Mononuclear cell (primary cell): ENCODE results near the gene ZBTB39. TPM values are rescaled to one million over a fixed set of nuclear protein-coding genes. Genes with fewer than 3 reads are reported as not detected.
"Not testable (repeated sequence)": the region's sequence is repeated elsewhere in the genome, so short reads cannot be mapped to it uniquely, and the experiment has no call there.

Experiments used
- H3K27me3 ChIP-seq: 2 replicates; pipeline ENCODE4 v1.6.0; 2011; ENCODE audit warnings: low read length, control low read depth; ENCODE audit not compliant: insufficient read depth
- H3K4me1 ChIP-seq: 2 replicates; pipeline ENCODE4 v1.5.1; 2011; ENCODE audit warnings: mild to moderate bottlenecking, low read length, control low read depth; ENCODE audit not compliant: insufficient read depth
- H3K4me3 ChIP-seq: 2 replicates; pipeline ENCODE4 v1.5.1; 2011; ENCODE audit warnings: mild to moderate bottlenecking, low read length, moderate library complexity
- H3K9me3 ChIP-seq: 2 replicates; pipeline ENCODE4 v1.5.1; 2011; ENCODE audit warnings: low read depth, mild to moderate bottlenecking, control low read depth, low read length
- total RNA-seq: library from RNA; depleted of rRNA; stranded (reverse); fragments of >200 nt; gene quantifications from one replicate; pipeline ENCODE4 v1.2.3, GENCODE V29; 2012

The ZBTB39 gene
- total RNA-seq, 1 donor = 12.8 TPM

DNA sequence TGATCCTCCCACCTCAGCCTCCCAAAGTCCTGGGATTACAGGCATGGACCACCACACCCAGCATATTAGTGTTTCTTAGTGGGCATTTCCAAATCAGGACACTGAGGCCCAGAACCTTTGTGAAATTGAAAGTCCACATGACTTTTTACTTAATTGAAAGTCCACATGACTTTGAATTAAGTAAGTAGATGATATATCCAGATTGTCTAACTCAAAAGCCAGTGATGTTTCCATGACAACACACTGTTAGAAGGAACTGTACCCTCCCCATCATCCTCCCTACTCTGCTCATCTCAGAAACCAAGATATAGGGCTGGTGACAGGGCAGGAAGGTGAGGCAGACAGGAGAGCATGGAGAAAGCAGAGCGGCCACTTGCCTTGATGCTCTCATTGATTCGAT lies 36.3 kb upstream of the ZBTB39 start:
- H3K4me1 ChIP-seq = peaks cover 26% of the 10 kb centered on the region
- H3K4me3 ChIP-seq = no peak overlapping the region
- no peaks in the 10 kb centered on the region for H3K27me3 ChIP-seq
- no peaks in the 10 kb centered on the region for H3K9me3 ChIP-seq

DNA sequence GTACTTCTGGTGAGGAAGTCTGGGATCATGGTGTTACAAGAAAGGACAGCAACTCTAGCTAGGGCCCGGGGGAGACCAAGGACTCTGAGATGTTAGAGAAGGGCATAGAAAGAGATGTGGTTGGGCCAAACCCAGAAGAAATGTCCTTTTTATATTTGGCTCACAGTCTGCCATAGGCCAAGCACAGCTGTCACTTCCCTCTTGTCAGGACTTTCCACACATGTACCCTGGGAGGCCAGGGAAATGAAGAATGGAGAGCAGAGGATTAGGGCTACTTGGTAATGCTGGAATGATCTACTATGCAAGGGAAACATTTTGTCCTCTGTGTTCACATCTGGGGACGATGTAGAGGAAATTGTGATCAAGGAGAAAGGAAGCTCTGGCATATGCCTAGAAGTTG lies 34.4 kb upstream of the ZBTB39 start:
- no peaks in the 10 kb centered on the region for H3K27me3 ChIP-seq
- H3K4me3 ChIP-seq = no peak overlapping the region
- no peaks in the 10 kb centered on the region for H3K9me3 ChIP-seq
- peaks cover 6% of the 10 kb centered on the region for H3K4me1 ChIP-seq

DNA sequence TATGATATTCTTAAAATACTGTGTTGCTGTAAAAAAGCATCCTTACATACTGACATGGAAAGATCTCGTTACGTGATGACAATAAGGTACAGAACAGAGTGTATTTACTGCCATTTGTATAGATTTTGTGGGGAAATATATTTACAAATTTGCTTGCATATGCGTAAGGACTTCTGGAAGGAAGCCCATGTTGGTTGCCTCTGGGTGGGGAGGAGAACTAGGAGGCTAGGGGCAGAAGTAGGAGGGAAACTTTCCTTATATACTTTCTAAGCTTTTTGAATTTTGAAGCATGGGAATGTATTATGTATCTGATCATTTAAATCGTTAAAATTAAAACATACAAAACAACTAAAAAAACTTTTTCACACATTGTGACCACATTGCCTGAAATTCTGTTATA lies 33.9 kb upstream of the ZBTB39 start:
- no peaks in the 10 kb centered on the region for H3K27me3 ChIP-seq
- peaks cover 3% of the 10 kb centered on the region for H3K4me1 ChIP-seq
- H3K9me3 ChIP-seq = no peaks in the 10 kb centered on the region
- H3K4me3 ChIP-seq = no peak overlapping the region

DNA sequence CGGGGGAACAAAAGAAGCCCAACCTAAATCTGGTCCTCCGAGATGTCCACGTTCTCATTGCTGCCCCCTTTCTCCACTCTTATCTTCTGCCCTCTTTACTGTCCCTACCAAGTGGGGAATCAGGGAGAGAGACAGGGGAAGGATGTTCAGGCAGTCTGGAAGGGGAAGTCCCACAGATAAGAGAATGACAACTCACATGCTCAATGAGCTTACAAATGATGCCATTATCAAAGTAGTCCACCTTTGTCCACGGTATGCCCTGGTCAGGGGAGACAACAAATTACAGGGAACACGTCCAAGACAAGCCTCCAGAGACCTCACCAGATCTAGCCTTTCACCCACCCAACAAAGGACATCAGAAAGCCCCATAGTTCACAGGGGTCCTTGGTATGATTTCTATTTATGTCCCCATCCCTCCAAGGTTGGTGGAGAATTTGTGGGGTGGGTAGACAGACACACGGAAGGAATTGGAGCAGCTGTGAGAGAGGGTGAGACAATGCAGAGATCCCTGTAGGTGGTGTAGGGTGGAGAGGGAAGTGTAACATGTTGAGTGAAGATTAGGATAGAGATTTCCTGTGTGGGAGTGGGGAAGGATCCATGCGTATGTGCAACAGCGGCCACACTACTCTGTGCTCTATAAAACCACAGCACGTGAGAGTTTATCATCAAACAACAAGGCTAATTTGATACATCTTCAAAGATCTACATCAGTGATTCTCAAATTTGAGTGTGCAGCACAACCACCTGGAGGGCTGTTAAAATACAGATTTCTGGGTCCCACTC lies 32.9 kb upstream of the ZBTB39 start:
- Histone ChIP-seq H3K4me3 (no peak overlapping the region), H3K9me3 (no peaks in the 10 kb centered on the region), H3K4me1 (peaks cover 3% of the 10 kb centered on the region), H3K27me3 (no peaks in the 10 kb centered on the region)

DNA sequence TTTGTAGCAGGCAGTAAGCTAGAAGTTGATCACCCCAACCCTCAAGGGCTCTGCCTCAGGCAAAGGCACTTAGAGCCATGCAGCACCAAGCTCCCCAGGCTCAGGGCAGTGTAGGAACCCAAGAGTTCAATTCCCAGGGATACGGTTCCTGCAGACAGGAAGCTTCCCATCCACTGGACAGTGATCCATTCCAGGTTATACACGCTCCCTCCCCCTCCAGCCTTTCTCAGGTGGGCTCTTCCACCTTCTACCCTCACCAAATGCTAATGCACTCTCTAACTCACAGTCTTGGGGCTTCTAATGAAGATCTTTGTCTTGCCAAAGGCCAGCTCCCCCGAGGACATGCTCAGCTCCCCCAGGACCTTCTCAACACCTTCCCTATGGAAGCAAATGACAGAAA lies 30.9 kb upstream of the ZBTB39 start:
- no peak overlapping the region for H3K4me3 ChIP-seq

DNA sequence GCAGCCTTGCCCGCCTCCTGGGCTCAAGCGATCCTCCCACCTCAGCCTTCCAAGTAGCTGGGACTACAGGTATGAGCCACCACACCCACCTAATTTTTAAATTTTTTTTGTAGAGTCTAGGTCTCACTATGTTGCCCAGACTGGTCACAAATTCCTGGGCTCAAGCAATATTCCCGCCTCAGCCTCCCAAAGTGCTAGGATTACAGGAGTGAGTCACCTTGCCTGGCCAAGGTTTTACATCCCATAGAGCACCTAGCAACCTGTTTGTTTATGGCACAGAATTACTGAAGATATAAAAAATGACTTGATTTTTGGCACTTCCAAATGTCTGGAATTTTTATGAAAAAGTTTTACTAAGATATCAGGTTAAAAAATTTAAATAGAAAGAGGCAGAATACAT lies 27.1 kb upstream of the ZBTB39 start:
- H3K27me3 ChIP-seq = no peaks in the 10 kb centered on the region
- H3K9me3 ChIP-seq = no peaks in the 10 kb centered on the region
- H3K4me1 ChIP-seq = peaks cover 10% of the 10 kb centered on the region

More for the DNA sequence above, 30.9 kb upstream of the ZBTB39 start:
- no peaks in the 10 kb centered on the region for H3K9me3 ChIP-seq
- H3K4me1 ChIP-seq = peaks cover 3% of the 10 kb centered on the region
- no peaks in the 10 kb centered on the region for H3K27me3 ChIP-seq

DNA sequence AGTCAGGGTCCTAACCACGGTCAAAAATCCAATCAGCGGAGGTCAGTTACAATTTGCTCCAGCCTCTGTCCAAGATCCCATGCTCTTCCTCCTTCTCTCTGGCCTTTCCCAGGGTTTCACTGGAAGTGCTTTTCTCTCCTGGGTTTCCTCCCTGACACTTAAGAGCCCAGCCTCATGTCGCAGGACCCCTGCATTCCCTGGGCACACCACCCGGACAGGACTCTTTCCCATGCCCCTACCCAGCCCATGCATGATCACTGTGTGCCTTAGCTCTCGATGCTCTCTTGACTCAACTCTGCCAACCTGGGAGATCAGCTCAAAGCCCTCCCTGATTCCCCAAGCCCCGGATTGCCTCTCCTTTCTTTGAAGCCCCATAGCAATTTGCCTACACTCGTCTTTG lies 25.4 kb upstream of the ZBTB39 start:
- peaks cover 10% of the 10 kb centered on the region for H3K4me1 ChIP-seq
- no peaks in the 10 kb centered on the region for H3K27me3 ChIP-seq
- H3K9me3 ChIP-seq = no peaks in the 10 kb centered on the region
- no peak overlapping the region for H3K4me3 ChIP-seq

More for the DNA sequence above, 27.1 kb upstream of the ZBTB39 start:
- H3K4me3 ChIP-seq = no peak overlapping the region

DNA sequence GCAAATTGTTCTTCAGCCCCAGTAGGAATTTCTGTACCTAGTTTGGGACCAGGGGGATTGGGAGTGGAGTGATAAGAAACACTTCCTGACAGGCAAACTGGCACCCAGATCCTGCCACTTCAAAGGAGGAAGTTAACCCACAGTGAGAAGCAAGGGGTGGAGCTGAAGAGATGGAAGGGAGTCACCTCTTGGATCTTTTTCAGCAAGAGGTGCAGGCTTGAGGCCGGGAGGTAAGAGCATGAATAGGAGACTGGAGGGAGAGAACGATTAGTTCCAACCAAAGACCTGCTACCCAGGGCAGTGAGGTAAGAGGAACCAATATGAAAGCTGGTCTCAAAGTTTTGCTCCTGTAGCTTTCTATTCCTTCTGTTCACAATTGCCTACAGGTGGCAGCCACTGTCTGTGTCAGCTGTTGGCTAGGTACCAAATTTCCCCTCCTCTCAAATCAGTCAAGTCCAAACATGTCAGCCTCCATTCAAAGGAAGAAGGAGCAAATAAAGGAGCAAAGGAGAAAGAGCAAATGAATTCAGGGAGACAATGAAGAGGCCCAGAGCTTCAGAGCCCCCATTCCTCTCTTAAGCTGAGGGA lies 24.9 kb upstream of the ZBTB39 start:
- H3K4me3 ChIP-seq = no peak overlapping the region
- peaks cover 10% of the 10 kb centered on the region for H3K4me1 ChIP-seq
- no peaks in the 10 kb centered on the region for H3K27me3 ChIP-seq
- H3K9me3 ChIP-seq = no peaks in the 10 kb centered on the region

DNA sequence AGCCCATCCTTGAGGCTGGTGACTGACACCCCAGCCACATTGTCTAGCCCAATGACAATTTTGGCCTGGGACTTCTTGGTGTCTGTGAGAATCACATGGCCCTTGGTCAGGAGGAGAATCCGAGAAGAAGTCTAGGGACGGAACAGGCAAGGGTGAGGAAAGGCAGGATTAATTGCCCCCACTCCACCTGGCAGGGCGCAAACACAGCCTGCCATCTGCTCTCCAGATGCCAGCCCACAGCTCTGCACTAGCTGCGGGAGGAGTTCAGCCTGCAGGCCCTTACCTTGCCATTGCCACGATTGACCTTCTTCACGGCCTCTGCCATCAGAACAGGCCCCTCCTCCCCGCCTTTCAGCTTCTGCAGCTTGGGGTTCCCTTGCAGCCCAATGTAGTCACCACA lies 23.1 kb upstream of the ZBTB39 start:
- Histone ChIP-seq H3K27me3 (no peaks in the 10 kb centered on the region), H3K9me3 (no peaks in the 10 kb centered on the region), H3K4me1 (peaks cover 10% of the 10 kb centered on the region), H3K4me3 (no peak overlapping the region)

DNA sequence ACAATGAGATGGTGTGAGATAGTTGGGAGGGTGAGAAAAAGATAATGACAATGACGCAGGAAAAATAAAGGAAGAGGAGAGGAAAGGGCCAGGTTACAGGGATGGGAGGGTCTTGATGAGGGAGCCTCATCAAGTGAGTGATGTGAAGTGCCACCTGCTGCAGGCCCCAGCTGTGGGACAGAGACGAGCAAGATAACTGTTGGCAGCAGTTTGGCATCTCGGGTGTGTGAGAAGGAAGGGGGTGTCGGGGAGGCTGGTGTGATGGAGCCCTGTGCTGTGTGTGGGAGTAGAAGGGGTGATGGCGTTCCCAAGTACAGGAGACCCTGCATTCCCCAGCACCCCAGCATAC lies 21.4 kb upstream of the ZBTB39 start:
- no peaks in the 10 kb centered on the region for H3K27me3 ChIP-seq
- H3K4me1 ChIP-seq = peaks cover 10% of the 10 kb centered on the region
- no peaks in the 10 kb centered on the region for H3K9me3 ChIP-seq
- no peak overlapping the region for H3K4me3 ChIP-seq

DNA sequence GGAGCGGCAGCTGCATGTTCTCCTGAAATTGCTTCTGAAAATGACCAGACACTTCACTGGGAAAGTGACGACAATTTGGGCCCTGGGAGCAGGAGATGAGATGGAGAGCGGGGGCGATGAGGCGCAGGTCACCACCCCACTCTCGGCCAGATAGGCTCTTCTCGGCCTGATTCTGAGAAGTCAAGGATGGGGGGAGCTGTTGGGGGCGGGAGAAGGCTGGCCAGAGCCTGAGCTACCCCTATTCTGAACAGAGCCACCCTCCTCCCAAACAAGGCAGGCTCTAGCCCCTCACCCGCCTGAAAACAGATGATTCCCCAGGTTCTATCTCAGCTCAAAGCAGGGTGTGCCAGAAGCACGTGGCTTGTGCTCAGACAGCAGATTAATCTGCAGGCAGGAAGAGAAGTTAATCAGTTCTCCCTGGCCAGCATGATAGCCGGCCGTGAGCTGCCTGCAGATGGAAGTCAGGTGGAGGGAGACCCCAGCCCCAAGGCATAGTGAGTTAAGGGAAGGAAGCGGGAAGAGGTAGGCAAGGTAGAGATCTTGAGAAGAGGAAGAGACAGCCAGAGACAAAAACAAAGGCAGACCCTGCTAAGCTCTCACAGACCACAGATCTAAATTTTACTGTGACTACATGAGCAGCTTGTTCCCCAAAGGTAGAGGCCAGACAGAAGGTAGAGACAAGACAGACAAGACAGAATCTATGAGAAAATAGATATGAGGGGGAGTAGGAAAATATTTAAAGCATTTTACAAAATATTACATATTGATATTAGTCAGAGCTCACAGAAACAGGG lies 20.9 kb upstream of the ZBTB39 start:
- H3K9me3 ChIP-seq = no peaks in the 10 kb centered on the region
- H3K27me3 ChIP-seq = no peaks in the 10 kb centered on the region
- no peak overlapping the region for H3K4me3 ChIP-seq
- peaks cover 10% of the 10 kb centered on the region for H3K4me1 ChIP-seq

DNA sequence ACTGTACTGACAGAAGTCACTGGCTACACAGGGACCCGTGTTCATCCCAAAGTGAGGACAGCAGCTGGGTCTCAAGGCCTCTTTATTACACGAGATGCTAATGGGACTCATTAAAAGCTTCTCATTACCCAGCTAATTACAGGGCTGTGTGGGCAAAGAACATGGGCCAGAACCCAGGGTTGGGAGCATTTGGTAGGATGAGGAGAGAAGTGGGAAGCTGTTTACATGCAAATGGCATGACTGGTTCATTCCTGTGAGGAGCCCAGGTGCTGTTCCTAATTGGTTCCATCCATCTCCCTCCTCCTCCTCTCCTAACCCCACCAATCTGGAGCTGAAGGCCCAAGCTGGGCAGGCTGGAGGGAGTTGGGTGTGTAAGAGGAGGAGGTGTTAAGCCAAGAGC lies 18.9 kb upstream of the ZBTB39 start:
- Histone ChIP-seq H3K4me3 (no peak overlapping the region), H3K4me1 (peaks cover 5% of the 10 kb centered on the region), H3K9me3 (no peaks in the 10 kb centered on the region), H3K27me3 (no peaks in the 10 kb centered on the region)

DNA sequence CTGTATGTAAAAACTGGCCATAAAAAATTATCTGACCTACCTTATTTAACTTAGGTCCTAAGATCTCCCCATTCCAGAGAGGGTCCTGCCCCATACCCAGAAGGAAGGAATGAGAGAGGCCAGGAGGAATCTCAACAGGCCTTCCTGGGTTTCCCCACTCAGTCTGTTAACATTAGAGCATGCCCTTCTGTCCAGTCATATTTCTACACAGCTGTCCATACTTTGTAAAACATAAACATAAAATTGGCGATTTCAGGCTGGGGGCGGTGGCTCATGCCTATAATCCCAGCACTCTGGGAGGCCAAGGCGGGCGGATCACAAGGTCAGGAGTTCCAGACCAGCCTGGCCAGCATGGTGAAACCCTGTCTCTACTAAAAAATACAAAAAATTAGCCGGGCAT lies 16.0 kb upstream of the ZBTB39 start:
- H3K4me3 ChIP-seq, H3K4me1 ChIP-seq, H3K27me3 ChIP-seq, H3K9me3 ChIP-seq: not testable (repeated sequence)

DNA sequence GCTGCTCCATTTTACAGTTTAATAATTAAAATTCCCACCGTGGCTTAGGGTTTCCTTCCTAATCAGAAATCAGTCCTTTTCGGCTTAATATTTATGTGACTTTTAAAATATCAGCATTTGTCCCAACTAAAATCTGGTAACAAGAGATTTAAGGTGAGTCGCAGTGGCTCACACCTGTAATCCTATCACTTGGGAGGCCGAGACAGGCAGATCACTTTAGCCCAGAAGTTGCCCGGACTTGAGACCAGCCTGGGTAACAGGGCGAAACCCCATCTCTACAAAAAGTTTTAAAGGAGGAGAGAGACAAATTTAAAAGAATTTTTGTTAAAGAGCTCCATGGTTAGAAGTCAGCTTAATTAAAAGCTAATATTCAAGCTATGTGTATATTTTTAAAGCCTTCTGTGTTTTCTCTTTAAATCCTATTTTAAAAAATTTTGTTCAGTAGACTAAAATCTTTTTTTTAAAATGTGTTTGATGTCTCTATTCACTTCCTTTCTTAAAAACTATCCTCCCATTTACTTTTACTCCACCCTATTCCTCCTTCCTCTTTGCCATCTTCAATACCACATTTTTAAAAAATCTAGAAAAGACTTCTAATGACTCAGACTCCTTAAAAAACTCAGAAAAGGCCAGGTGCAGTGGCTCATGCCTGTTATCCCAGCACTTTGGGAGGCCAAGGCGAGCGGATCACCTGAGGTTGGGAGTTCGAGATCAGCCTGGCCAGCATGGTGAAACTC lies 13.8 kb upstream of the ZBTB39 start:
- H3K4me1 ChIP-seq = peaks cover 9% of the 10 kb centered on the region
- H3K27me3 ChIP-seq = no peaks in the 10 kb centered on the region
- H3K9me3 ChIP-seq = no peaks in the 10 kb centered on the region
- H3K4me3 ChIP-seq = no peak overlapping the region

DNA sequence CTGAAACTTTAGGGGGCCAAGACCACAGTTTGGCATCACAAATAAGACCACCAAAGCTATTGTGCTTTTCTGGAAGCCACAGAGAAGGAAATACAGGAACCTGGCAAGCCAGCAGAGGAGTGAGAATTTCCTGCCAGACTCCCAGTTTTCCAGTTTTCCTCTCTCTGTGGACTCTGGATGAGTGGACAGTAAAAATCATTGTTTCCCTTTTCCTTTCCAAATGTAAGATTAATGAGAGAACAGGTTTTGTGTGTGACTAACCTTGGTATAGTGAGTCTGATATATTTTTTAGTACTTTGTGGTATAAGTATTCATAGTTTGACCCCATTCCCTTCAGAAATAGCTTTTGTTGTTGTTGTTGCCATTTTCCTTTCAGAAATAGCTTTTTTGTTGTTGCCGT lies 12.6 kb upstream of the ZBTB39 start:
- no peaks in the 10 kb centered on the region for H3K9me3 ChIP-seq
- no peak overlapping the region for H3K4me3 ChIP-seq
- H3K4me1 ChIP-seq = peaks cover 9% of the 10 kb centered on the region
- no peaks in the 10 kb centered on the region for H3K27me3 ChIP-seq
